GM21423 (cell line): ENCODE measurements around the gene STMN1.

Experiments
- ATAC-seq: cut with Tn5 transposase; IDR thresholded peaks from one replicate; pipeline ENCODE4 v1.9.1; 2021; ENCODE audit warnings: mild to moderate bottlenecking, moderate library complexity; ENCODE audit not compliant: unreplicated experiment

STMN1 gene

GRCh38 chr1:25896266-25896665 is 10.0 kb downstream of the STMN1 start:
- no peak for ATAC-seq

GRCh38 chr1:25895365-25895990 is 10.7 kb downstream of the STMN1 start:
- ATAC-seq: peak; percentile 86

- ATAC-seq: no peak
Observed at GRCh38 chr1:25893116-25893515, 13.1 kb downstream of the STMN1 start.

GRCh38 chr1:25891606-25892005 is 14.6 kb downstream of the STMN1 start:
- no peak for ATAC-seq

- no peak for ATAC-seq
Observed at GRCh38 chr1:25890239-25891034, 15.8 kb downstream of the STMN1 start.

GRCh38 chr1:25889470-25889869 is 16.7 kb downstream of the STMN1 start:
- ATAC-seq: no peak

GRCh38 chr1:25888426-25888987 is 17.7 kb downstream of the STMN1 start:
- ATAC-seq: no peak

GRCh38 chr1:25885602-25886001 is 20.6 kb downstream of the STMN1 start:
- no peak for ATAC-seq

- ATAC-seq: no peak
Observed at GRCh38 chr1:25881266-25881665, 25.0 kb downstream of the STMN1 start.

- ATAC-seq: no peak
Observed at GRCh38 chr1:25880518-25880917, 25.7 kb downstream of the STMN1 start.

GRCh38 chr1:25879675-25880074 is 26.5 kb downstream of the STMN1 start:
- ATAC-seq: no peak

- no peak for ATAC-seq
Observed at GRCh38 chr1:25878690-25879089, 27.5 kb downstream of the STMN1 start.

GRCh38 chr1:25877155-25877554 is 29.1 kb downstream of the STMN1 start:
- no peak for ATAC-seq

GRCh38 chr1:25876693-25877077 is 29.5 kb downstream of the STMN1 start:
- ATAC-seq: no peak

- peak; percentile 12 for ATAC-seq
Observed at GRCh38 chr1:25875856-25876692, 30.1 kb downstream of the STMN1 start.

GRCh38 chr1:25875154-25875855 is 30.9 kb downstream of the STMN1 start, which contains the start of gene PAQR7:
Gene PAQR7, minus strand, starts transcription at chr1:25875708. Its CDS starts 11,869 bp downstream, at chr1:25863839.
- ATAC-seq: peak; percentile 48

GRCh38 chr1:25874635-25875153 is 31.5 kb downstream of the STMN1 start:
- peak; percentile 7 for ATAC-seq

GRCh38 chr1:25874209-25874608 is 32.0 kb downstream of the STMN1 start:
- no peak for ATAC-seq

- ATAC-seq: no peak
Observed at GRCh38 chr1:25873120-25873519, 33.1 kb downstream of the STMN1 start.

GRCh38 chr1:25872713-25873112 is 33.5 kb downstream of the STMN1 start:
- no peak for ATAC-seq
